Smooth muscle cell (in vitro differentiated cells): ENCODE measurements around the gene C1orf21. TPM values are rescaled to one million over a fixed set of nuclear protein-coding genes. Genes with fewer than 3 reads are reported as not detected.
A peak's percentile ranks its signal among the peaks of the same experiment; 100 is the strongest.

Experiments used
- DNase-seq: peaks from one replicate; lab custom pipeline; 2025; ENCODE audit not compliant: unreplicated experiment; lab: John Stamatoyannopoulos, UW
- H2AFZ ChIP-seq: fragments of 200-600 bp; sonication (generic); 2 replicates; pipeline ENCODE4 v1.6.0; 2016; ENCODE audit warnings: antibody characterized with exemption, low read depth, mild to moderate bottlenecking
- H3F3A ChIP-seq: fragments of 200-600 bp; sonication (generic); 2 replicates; pipeline ENCODE4 v1.6.0; 2017; ENCODE audit warnings: antibody characterized with exemption, low read depth
- H3K27ac ChIP-seq: fragments of 200-600 bp; sonication (generic); 2 replicates; pipeline ENCODE4 v1.5.1; 2016; ENCODE audit warnings: low read depth, mild to moderate bottlenecking
- H3K27me3 ChIP-seq: fragments of 200-600 bp; sonication (generic); 2 replicates; pipeline ENCODE4 v1.6.1; 2016; ENCODE audit warnings: low read depth, mild to moderate bottlenecking
- H3K36me3 ChIP-seq: fragments of 200-600 bp; sonication (generic); 2 replicates; pipeline ENCODE4 v1.5.1; 2016; ENCODE audit warnings: low read depth
- H3K4me1 ChIP-seq: fragments of 200-600 bp; sonication (generic); 2 replicates; pipeline ENCODE4 v1.5.1; 2016; ENCODE audit warnings: low read depth
- H3K4me2 ChIP-seq: fragments of 200-600 bp; sonication (generic); 2 replicates; pipeline ENCODE4 v1.6.0; 2016; ENCODE audit warnings: mild to moderate bottlenecking
- H3K4me3 ChIP-seq: fragments of 200-600 bp; sonication (generic); 2 replicates; pipeline ENCODE4 v1.5.1; 2016; ENCODE audit warnings: mild to moderate bottlenecking
- H3K79me2 ChIP-seq: fragments of 200-600 bp; sonication (generic); 2 replicates; pipeline ENCODE4 v1.6.0; 2016; ENCODE audit warnings: low read depth, mild to moderate bottlenecking
- H3K9ac ChIP-seq: fragments of 200-600 bp; sonication (generic); 2 replicates; pipeline ENCODE4 v1.6.0; 2016; ENCODE audit warnings: low read depth
- H3K9me3 ChIP-seq: fragments of 200-600 bp; sonication (generic); replicated peaks from 2 replicates; pipeline ENCODE4 v1.5.1; 2016; ENCODE audit warnings: low read depth
- H4K20me1 ChIP-seq: fragments of 200-600 bp; sonication (generic); 2 replicates; pipeline ENCODE4 v1.6.0; 2016; ENCODE audit warnings: low read depth
- WGBS: methylation state at CpG from one replicate; pipeline ENCODE4 v1.1.7; 2016; ENCODE audit warnings: low lambda C conversion rate; 5-methylcytosine and 5-hydroxymethylcytosine counted together
- polyA plus RNA-seq: library from polyadenylated mRNA; unstranded; fragments of >200 nt; fragmentation: Nextera tagmentation; extraction: Ambion mirVana; gene quantifications from 2 replicates; pipeline ENCODE4 v1.2.1, GENCODE V29; 2016
- total RNA-seq: library from RNA; depleted of rRNA; stranded (reverse); fragments of >200 nt; gene quantifications from 2 replicates; pipeline ENCODE4 v1.2.3, GENCODE V29; 2014
- TF ChIP-seq, protein P1 (sequence below): fragments of 200-600 bp; sonication (generic); IDR thresholded peaks from 2 replicates; pipeline ENCODE4 v1.5.1; 2017; ENCODE audit warnings: borderline replicate concordance, mild to moderate bottlenecking, antibody characterized with exemption; ENCODE audit not compliant: insufficient read depth, poor library complexity, severe bottlenecking

Gene C1orf21
- total and polyA plus RNA-seq, 2 experiments from 2014 or later = 24.2 to 39.4 TPM

DNA sequence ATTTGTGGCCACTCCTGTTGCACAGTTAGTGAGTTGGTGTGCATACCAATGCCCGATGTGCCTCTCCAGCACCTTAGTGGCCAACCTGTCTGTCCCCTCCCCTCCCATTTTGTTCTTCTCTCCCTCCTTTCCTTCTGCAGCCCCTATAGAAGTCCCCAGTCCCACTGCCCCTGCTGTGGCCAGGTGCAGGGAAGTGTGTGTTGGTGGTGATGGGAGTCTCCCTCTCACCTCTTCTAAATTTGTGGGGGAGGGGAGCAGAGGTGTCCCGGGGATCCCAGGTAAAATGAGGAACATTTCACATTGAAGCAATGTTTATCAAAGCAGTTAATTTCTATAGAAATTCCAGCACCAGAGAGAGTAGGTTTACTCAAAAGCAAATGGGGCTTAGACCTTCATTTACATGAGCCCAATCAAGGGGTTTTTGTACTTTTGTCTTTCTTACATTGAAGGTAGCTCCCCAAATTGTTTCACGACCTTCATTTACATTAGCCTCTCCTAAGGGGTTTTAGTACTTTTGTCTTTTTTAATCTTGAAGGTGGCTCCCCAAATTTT lies 3.0 kb upstream of the C1orf21 start:
- H3F3A ChIP-seq = peaks cover 4% of the 10 kb centered on the region
- no peak overlapping the region for H3K9ac ChIP-seq
- no peaks in the 10 kb centered on the region for H3K9me3 ChIP-seq
- H3K36me3 ChIP-seq = no peaks in the 10 kb centered on the region
- H4K20me1 ChIP-seq = peaks cover 3% of the 10 kb centered on the region
- TF ChIP-seq, protein P1, sequence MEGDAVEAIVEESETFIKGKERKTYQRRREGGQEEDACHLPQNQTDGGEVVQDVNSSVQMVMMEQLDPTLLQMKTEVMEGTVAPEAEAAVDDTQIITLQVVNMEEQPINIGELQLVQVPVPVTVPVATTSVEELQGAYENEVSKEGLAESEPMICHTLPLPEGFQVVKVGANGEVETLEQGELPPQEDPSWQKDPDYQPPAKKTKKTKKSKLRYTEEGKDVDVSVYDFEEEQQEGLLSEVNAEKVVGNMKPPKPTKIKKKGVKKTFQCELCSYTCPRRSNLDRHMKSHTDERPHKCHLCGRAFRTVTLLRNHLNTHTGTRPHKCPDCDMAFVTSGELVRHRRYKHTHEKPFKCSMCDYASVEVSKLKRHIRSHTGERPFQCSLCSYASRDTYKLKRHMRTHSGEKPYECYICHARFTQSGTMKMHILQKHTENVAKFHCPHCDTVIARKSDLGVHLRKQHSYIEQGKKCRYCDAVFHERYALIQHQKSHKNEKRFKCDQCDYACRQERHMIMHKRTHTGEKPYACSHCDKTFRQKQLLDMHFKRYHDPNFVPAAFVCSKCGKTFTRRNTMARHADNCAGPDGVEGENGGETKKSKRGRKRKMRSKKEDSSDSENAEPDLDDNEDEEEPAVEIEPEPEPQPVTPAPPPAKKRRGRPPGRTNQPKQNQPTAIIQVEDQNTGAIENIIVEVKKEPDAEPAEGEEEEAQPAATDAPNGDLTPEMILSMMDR = no peak
- H3K27ac ChIP-seq = no peak overlapping the region
- peaks cover 3% of the 10 kb centered on the region for H3K79me2 ChIP-seq
- no peak overlapping the region for H2AFZ ChIP-seq
- DNase-seq = no peak
- H3K4me2 ChIP-seq = no peak overlapping the region
- WGBS = 67% methylated on average over 3 of the region's 3 CpGs
- peaks cover 16% of the 10 kb centered on the region for H3K4me1 ChIP-seq
- no peaks in the 10 kb centered on the region for H3K27me3 ChIP-seq
- H3K4me3 ChIP-seq = no peak overlapping the region

DNA sequence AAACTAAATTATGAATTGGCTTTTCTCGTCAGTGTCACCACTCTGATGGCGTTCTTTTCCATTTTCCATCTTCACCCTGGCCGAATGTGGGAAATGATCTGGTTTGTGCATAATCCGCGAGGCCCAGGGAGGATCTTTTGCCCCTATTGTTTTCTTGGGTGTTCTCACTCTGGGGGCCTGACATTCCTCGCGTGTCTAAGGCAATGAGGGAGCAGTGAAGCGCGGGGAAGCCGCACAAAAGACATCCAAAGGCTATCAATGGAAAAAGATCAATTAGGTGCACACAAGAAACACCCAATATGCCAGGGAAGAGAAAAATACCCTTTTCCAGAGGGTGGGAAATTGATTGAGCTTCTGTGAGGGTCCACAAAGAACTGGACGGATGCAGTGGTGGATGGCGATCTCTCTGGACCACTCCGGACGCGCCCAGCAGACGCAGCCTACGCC lies 941 bp upstream of the C1orf21 start:
- no peak overlapping the region for H3K27ac ChIP-seq
- no peaks in the 10 kb centered on the region for H3K36me3 ChIP-seq
- H3K27me3 ChIP-seq = no peaks in the 10 kb centered on the region
- peak overlapping the region; percentile 94 for H3K4me3 ChIP-seq
- peak overlapping the region; percentile 97 for H3K4me2 ChIP-seq
- no peaks in the 10 kb centered on the region for H3K9me3 ChIP-seq
- H4K20me1 ChIP-seq = peaks cover 14% of the 10 kb centered on the region
- peak overlapping the region; percentile 62 for H3K9ac ChIP-seq
- 15% methylated on average over 17 of the region's 17 CpGs for WGBS
- H3K79me2 ChIP-seq = peaks cover 20% of the 10 kb centered on the region
- H3K4me1 ChIP-seq = peaks cover 30% of the 10 kb centered on the region
- TF ChIP-seq, protein P1 = no peak
- DNase-seq = no peak
- H3F3A ChIP-seq = peaks cover 4% of the 10 kb centered on the region
- peak overlapping the region; percentile 87 for H2AFZ ChIP-seq

DNA sequence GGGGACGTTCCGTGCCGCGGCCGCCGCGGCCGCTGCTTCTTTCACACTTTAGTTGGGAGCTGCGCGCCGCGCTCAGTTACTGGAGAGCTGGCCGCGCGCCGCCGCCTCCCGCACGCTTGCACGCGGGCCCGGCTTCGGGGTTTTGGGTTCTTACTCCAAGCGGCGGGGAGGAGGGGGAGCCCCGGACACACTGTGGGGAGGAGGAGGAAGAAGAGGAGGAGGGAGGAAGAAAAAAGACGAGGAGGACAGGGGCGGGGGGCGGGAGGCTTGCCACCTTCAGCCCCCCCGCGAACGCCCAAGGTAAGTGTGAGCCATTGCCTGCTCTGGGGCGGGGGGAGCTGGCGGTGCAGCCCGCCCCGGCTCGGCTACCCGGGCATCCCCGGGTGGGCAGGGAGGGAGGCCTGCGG lies 243 bp downstream of the C1orf21 start:
- peak overlapping the region; percentile 34 for H3K27ac ChIP-seq

More for the DNA sequence above, 243 bp downstream of the C1orf21 start:
- H3K9me3 ChIP-seq = no peaks in the 10 kb centered on the region
- H4K20me1 ChIP-seq = peaks cover 19% of the 10 kb centered on the region
- peak overlapping the region; percentile 68 for H3K9ac ChIP-seq
- 0% methylated on average over 22 of the region's 40 CpGs for WGBS
- H3K79me2 ChIP-seq = peaks cover 27% of the 10 kb centered on the region
- TF ChIP-seq, protein P1 = no peak
- H3K4me3 ChIP-seq = peak overlapping the region; percentile 94
- H3K36me3 ChIP-seq = no peaks in the 10 kb centered on the region
- peak overlapping the region; percentile 97 for H3K4me2 ChIP-seq
- H3F3A ChIP-seq = peaks cover 4% of the 10 kb centered on the region
- no peaks in the 10 kb centered on the region for H3K27me3 ChIP-seq
- peaks cover 37% of the 10 kb centered on the region for H3K4me1 ChIP-seq
- peak overlapping the region; percentile 87 for H2AFZ ChIP-seq
- no peak for DNase-seq
